Esophagus squamous epithelium (tissue), 4 donors: ENCODE data around the gene SYTL2.

Experiments
- CTCF ChIP-seq, 6 experiments: fragments of 450-650 bp in 4 of 6; fragments of 200-600 bp in 2 of 6; sonication (generic) in 2 of 6; IDR thresholded peaks; one replicate each; pipeline ENCODE4 v1.5.1; 2016 to 2019; ENCODE audit warnings: antibody characterized with exemption in 6 of 6, mild to moderate bottlenecking in 4 of 6, moderate library complexity in 4 of 6
- POLR2A ChIP-seq, 4 donors: fragments of 450-650 bp; IDR thresholded peaks; one replicate each; pipeline ENCODE4 v1.6.1; 2017; ENCODE audit warnings: antibody characterized with exemption in 4 of 4, mild to moderate bottlenecking in 4 of 4, moderate library complexity in 3 of 4

GRCh38 chr11:85776951-85777602, 33.9 kb downstream of the SYTL2 start:
- no peak for TF ChIP-seq POLR2A (IDR thresholded peaks at IDR 0.05)
- TF ChIP-seq CTCF (IDR thresholded peaks at IDR 0.05): no peak
